Left lung (tissue), 10 donors: ENCODE results near the gene ITGA1. TPM values are rescaled to one million over a fixed set of nuclear protein-coding genes. Genes with fewer than 3 reads are reported as not detected.
A peak's percentile ranks its signal among the peaks of the same experiment; 100 is the strongest.

Experiments
- ATAC-seq: fragments of 200-7000 bp; cut with Tn5 transposase; one replicate; pipeline ENCODE4 v1.9.1; 2020; ENCODE audit warnings: moderate library complexity
- DNase-seq, 4 donors: peaks; one replicate each; pipeline ENCODE4 v3.0.0-alpha.2; 2013 to 2020
- H3K27ac ChIP-seq, 2 donors: fragments of 200-600 bp; sonication (generic) in 1 of 2; one replicate each; pipeline versions ENCODE4 v1.5.0 to v1.8.0; 2020 to 2021
- H3K27me3 ChIP-seq, 2 donors: fragments of 200-600 bp; sonication (generic) in 1 of 2; one replicate each; pipeline versions ENCODE4 v1.5.0 to v1.8.0; 2020 to 2021
- H3K36me3 ChIP-seq, 2 donors: fragments of 200-600 bp; sonication (generic) in 1 of 2; one replicate each; pipeline versions ENCODE4 v1.5.0 to v1.8.0; 2020 to 2021
- H3K4me1 ChIP-seq, 2 donors: fragments of 200-600 bp; one replicate each; pipeline ENCODE4 v1.8.0; 2021
- H3K4me3 ChIP-seq, 2 donors: fragments of 200-600 bp; sonication (generic) in 1 of 2; one replicate each; pipeline versions ENCODE4 v1.5.0 to v1.8.0; 2020 to 2021; ENCODE audit warnings: mild to moderate bottlenecking in 1 of 2
- H3K9me3 ChIP-seq, 2 donors: fragments of 200-600 bp; sonication (generic) in 1 of 2; one replicate each; pipeline versions ENCODE4 v1.5.0 to v1.8.0; 2020 to 2021
- intact Hi-C, 2 donors: fragments of 100-400 bp; cut with DNase I; formaldehyde crosslinking; loops; one replicate each; pipeline versions ENCODE4 v1.11.2 to v1.14.2; 2022
- polyA plus RNA-seq, 6 donors: library from polyadenylated mRNA; unstranded; fragments of 120-200 nt; gene quantifications; one replicate each; pipeline ENCODE4 v1.2.1, GENCODE V29; 2013; ENCODE audit not compliant: insufficient read length in 6 of 6
- total RNA-seq, 2 donors: library from RNA; stranded (reverse); fragmentation: NEBNext Ultra II Directional; extraction: Animal tissue kit (Norgen Biotek cat#: 25700); gene quantifications; one replicate each; pipeline ENCODE4 v1.2.1, GENCODE V29; 2021
- TF ChIP-seq, protein P1 (sequence below), 2 donors: fragments of 200-600 bp; sonication (generic) in 1 of 2; IDR thresholded peaks; one replicate each; pipeline versions ENCODE4 v1.5.0 to v1.8.0; 2021; ENCODE audit warnings: antibody characterized with exemption in 2 of 2
- donor health status: DM: no; HTN: yes; CAD: no.
- donor health status: DM: no; HTN: no; CAD: no.

The ITGA1 gene
- total and polyA plus RNA-seq, 8 donors: 67.8 to 127 (median 88.2) TPM

DNA sequence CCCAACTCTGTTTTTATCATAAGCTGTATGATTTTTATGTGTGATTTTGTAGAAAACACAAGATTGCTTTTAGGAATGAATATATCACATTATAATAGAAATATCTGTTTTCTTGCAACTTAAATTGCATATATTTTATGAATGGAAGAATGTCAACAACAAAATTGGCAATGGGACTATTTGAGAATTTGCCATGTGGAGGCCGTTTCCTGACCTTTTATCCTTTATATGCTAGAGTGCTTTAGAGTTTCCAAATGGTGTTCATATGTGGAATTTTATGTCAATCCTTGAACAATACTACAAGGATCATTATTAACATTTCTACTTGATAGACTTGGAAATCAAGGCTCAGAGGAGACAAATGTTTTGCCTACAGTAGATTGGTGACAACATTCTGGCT, 34.2 kb downstream of the ITGA1 start:
- no peaks in the 10 kb centered on the region for H3K36me3 ChIP-seq
- H3K9me3 ChIP-seq: no peaks in the 10 kb centered on the region
- ATAC-seq (no peak), DNase-seq (no peak)
- peaks cover 0 to 4% of the 10 kb centered on the region in 2 donors for H3K4me1 ChIP-seq
- intact Hi-C loops: no loop called here
- TF ChIP-seq, protein P1, sequence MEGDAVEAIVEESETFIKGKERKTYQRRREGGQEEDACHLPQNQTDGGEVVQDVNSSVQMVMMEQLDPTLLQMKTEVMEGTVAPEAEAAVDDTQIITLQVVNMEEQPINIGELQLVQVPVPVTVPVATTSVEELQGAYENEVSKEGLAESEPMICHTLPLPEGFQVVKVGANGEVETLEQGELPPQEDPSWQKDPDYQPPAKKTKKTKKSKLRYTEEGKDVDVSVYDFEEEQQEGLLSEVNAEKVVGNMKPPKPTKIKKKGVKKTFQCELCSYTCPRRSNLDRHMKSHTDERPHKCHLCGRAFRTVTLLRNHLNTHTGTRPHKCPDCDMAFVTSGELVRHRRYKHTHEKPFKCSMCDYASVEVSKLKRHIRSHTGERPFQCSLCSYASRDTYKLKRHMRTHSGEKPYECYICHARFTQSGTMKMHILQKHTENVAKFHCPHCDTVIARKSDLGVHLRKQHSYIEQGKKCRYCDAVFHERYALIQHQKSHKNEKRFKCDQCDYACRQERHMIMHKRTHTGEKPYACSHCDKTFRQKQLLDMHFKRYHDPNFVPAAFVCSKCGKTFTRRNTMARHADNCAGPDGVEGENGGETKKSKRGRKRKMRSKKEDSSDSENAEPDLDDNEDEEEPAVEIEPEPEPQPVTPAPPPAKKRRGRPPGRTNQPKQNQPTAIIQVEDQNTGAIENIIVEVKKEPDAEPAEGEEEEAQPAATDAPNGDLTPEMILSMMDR (IDR thresholded peaks at IDR 0.05): no peak
- H3K27me3 ChIP-seq: no peaks in the 10 kb centered on the region
- peak overlapping the region in 1 of 2 donors; percentile 53 for H3K27ac ChIP-seq
- H3K4me3 ChIP-seq: no peak overlapping the region

DNA sequence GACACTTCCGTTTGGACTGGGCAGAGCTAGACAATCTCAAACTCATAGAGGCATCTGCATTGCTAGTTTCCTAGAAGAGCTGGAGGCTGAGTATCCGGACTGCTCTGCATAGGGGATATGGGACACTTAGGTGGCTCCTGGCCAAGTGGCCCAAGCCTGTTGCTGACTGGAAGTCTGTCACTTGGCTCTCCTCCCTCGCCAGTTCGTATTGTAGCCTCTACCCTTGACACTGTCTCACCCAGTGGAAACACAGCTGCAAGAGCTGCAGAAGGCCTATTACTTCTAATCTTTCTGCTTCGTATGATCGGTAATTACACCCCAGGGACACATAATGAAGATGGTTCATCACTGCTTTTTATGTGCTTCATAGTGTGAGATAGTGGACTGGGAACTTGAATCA, 34.7 kb downstream of the ITGA1 start:
- H3K27me3 ChIP-seq: no peaks in the 10 kb centered on the region
- H3K4me3 ChIP-seq: no peak overlapping the region
- peak in 1 of 4 donors; percentile 67 for DNase-seq
- H3K9me3 ChIP-seq: peaks cover 0 to 2% of the 10 kb centered on the region in 2 donors
- H3K36me3 ChIP-seq: no peaks in the 10 kb centered on the region
- no peak for ATAC-seq
- intact Hi-C loops: no loop called here
- H3K4me1 ChIP-seq: peaks cover 0 to 4% of the 10 kb centered on the region in 2 donors
- peak overlapping the region in 1 of 2 donors; percentile 53 for H3K27ac ChIP-seq
- TF ChIP-seq, protein P1 (IDR thresholded peaks at IDR 0.05): no peak

GRCh38 chr5:52824827-52825226, 37.1 kb downstream of the ITGA1 start:
- Histone ChIP-seq H3K4me3 (no peak overlapping the region), H3K27me3 (no peaks in the 10 kb centered on the region), H3K36me3 (no peaks in the 10 kb centered on the region), H3K9me3 (peaks cover 0 to 5% of the 10 kb centered on the region in 2 donors), H3K27ac (no peak overlapping the region), H3K4me1 (peaks cover 0 to 4% of the 10 kb centered on the region in 2 donors)
- TF ChIP-seq, protein P1 (IDR thresholded peaks at IDR 0.05): no peak
- DNase-seq: no peak
- intact Hi-C loops: no loop called here
- ATAC-seq: no peak

DNA sequence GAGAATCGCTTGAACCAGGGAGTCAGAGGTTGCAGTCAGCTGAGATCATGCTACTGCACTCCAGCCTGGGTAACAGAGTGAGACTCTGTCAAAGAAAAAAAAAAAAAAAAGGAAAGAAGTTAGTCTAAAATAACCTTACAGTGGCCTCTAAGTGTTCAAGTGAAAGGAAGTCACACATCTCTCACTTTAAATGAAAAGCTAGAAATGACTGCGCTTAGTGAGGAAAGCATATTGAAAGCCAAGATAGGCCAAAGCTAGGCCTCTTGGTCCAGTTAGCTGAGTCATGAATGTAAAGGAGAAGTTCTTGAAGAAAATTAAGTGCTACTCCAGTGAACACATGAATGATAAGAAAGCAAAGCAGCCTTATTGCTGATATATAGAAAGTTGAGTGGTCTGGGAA, 38.1 kb downstream of the ITGA1 start:
- peak; percentile 40 for ATAC-seq
- H3K9me3 ChIP-seq: peaks cover 0 to 5% of the 10 kb centered on the region in 2 donors
- intact Hi-C loops: no loop called here
- DNase-seq: no peak
- H3K27ac ChIP-seq: no peak overlapping the region
- H3K4me1 ChIP-seq: peaks cover 0 to 4% of the 10 kb centered on the region in 2 donors
- H3K36me3 ChIP-seq: no peaks in the 10 kb centered on the region
- H3K4me3 ChIP-seq: no peak overlapping the region
- TF ChIP-seq, protein P1 (IDR thresholded peaks at IDR 0.05): no peak
- no peaks in the 10 kb centered on the region for H3K27me3 ChIP-seq

- Histone ChIP-seq H3K4me3 (no peak overlapping the region), H3K9me3 (peaks cover 0 to 5% of the 10 kb centered on the region in 2 donors), H3K27me3 (no peaks in the 10 kb centered on the region), H3K27ac (no peak overlapping the region), H3K4me1 (no peaks in the 10 kb centered on the region), H3K36me3 (no peaks in the 10 kb centered on the region)
- no peak for ATAC-seq
- intact Hi-C loops: no loop called here
- TF ChIP-seq, protein P1 (IDR thresholded peaks at IDR 0.05): no peak
- no peak for DNase-seq
Measured at GRCh38 chr5:52827815-52828214, 40.1 kb downstream of the ITGA1 start.
